B cell (primary cell): ENCODE results near the gene PPP2R5C. TPM values are rescaled to one million over a fixed set of nuclear protein-coding genes. Genes with fewer than 3 reads are reported as not detected.

Source experiments
- ATAC-seq: fragments of 200-7000 bp; cut with Tn5 transposase; one replicate; pipeline ENCODE4 v1.10.0; 2021; ENCODE audit warnings: low read depth, mild to moderate bottlenecking, moderate number of reproducible peaks, moderate library complexity
- CTCF ChIA-PET: fragments of 350-600 bp; sonication (Branson Sonifier 250); formaldehyde crosslinking; loops from one replicate; lab custom pipeline; 2021; ENCODE audit warnings: antibody characterized with exemption, inconsistent platforms; lab: Charles Lee
- POLR2A ChIA-PET: fragments of 350-600 bp; sonication (Branson Sonifier 250); formaldehyde crosslinking; loops from one replicate; lab custom pipeline; 2021; ENCODE audit warnings: antibody characterized with exemption; lab: Charles Lee
- DNase-seq: peaks from one replicate; pipeline ENCODE4 v3.0.0; 2013
- H2AFZ ChIP-seq: 2 replicates; pipeline ENCODE4 v1.6.1; 2012; ENCODE audit warnings: mild to moderate bottlenecking, low read depth, low read length; ENCODE audit not compliant: insufficient read depth, poor library complexity, severe bottlenecking
- H3K27ac ChIP-seq, 2 donors: 1 replicate in 1 of 2; 2 replicates in 1 of 2; pipeline ENCODE4 v1.5.1; 2012 to 2013; ENCODE audit warnings: low read length in 2 of 2, mild to moderate bottlenecking in 2 of 2, moderate library complexity in 1 of 2
- H3K27me3 ChIP-seq, 4 experiments: fragments of 200-600 bp in 1 of 4; sonication (generic) in 1 of 4; replicated peaks in 1 of 4; 1 replicate in 2 of 4; 2 replicates in 2 of 4; pipeline versions ENCODE4 v1.6.1 to v1.7.0; 2013 to 2016; ENCODE audit warnings: low read length in 3 of 4, mild to moderate bottlenecking in 2 of 4, mixed read lengths in 1 of 4, moderate library complexity in 1 of 4; ENCODE audit not compliant: insufficient read depth in 4 of 4, control insufficient read depth in 3 of 4; ENCODE audit errors: control extremely low read depth in 1 of 4
- H3K36me3 ChIP-seq, 2 experiments: replicated peaks in 1 of 2; 1 replicate in 1 of 2; 2 replicates in 1 of 2; pipeline versions ENCODE4 v1.6.1 to v1.7.1; 2013; ENCODE audit warnings: low read length in 1 of 2; ENCODE audit not compliant: insufficient read depth in 2 of 2, control insufficient read depth in 1 of 2; ENCODE audit errors: control extremely low read depth in 1 of 2, extremely low read depth in 1 of 2
- H3K4me1 ChIP-seq, 2 donors: fragments of 200-600 bp in 1 of 2; sonication (generic) in 1 of 2; 1 replicate in 1 of 2; 2 replicates in 1 of 2; pipeline versions ENCODE4 v1.5.1 to v1.6.1; 2013 to 2017; ENCODE audit warnings: low read length in 2 of 2; ENCODE audit not compliant: control insufficient read depth in 2 of 2, insufficient read depth in 2 of 2
- H3K4me2 ChIP-seq: replicated peaks from 2 replicates; pipeline ENCODE3; 2012; ENCODE audit warnings: mild to moderate bottlenecking, low read depth, low read length; ENCODE audit not compliant: poor library complexity, severe bottlenecking
- H3K4me3 ChIP-seq, 5 experiments: fragments of 200-600 bp in 1 of 5; sonication (generic) in 1 of 5; 1 replicate in 3 of 5; 2 replicates in 2 of 5; pipeline versions ENCODE4 v1.5.1 to v1.7.0; 2011 to 2016; ENCODE audit warnings: low read length in 4 of 5, mild to moderate bottlenecking in 4 of 5, low read depth in 2 of 5, control low read depth in 1 of 5, moderate library complexity in 1 of 5; ENCODE audit not compliant: insufficient read depth in 1 of 5; ENCODE audit errors: control extremely low read depth in 1 of 5, extremely low read depth in 1 of 5
- H3K79me2 ChIP-seq: fragments of 200-600 bp; sonication (generic); one replicate; pipeline ENCODE4 v1.6.0; 2016; ENCODE audit warnings: low read length; ENCODE audit not compliant: control insufficient read depth, insufficient read depth
- H3K9ac ChIP-seq: fragments of 200-600 bp; sonication (generic); 2 replicates; pipeline ENCODE4 v1.6.1; 2017; ENCODE audit warnings: mild to moderate bottlenecking, low read length, moderate library complexity
- H3K9me3 ChIP-seq, 3 donors: one replicate each; pipeline versions ENCODE4 v1.6.1 to v1.7.1; 2013; ENCODE audit warnings: low read length in 2 of 3; ENCODE audit not compliant: control insufficient read depth in 2 of 3, insufficient read depth in 1 of 3; ENCODE audit errors: control extremely low read depth in 1 of 3
- H4K20me1 ChIP-seq: 2 replicates; pipeline ENCODE4 v1.6.0; 2012; ENCODE audit warnings: mild to moderate bottlenecking, low read length; ENCODE audit not compliant: insufficient read depth, control insufficient read depth, poor library complexity, severe bottlenecking
- H3K27ac Mint-ChIP-seq: one replicate; pipeline ENCODE4 v1.8.0; 2021; ENCODE audit warnings: mixed read lengths
- H3K27me3 Mint-ChIP-seq: one replicate; pipeline ENCODE4 v1.8.0; 2021; ENCODE audit warnings: mixed read lengths
- H3K4me1 Mint-ChIP-seq: one replicate; pipeline ENCODE4 v1.8.0; 2021; ENCODE audit warnings: mixed read lengths
- H3K4me3 Mint-ChIP-seq: one replicate; pipeline ENCODE4 v1.8.0; 2021; ENCODE audit warnings: mixed read lengths
- H3K9me3 Mint-ChIP-seq: one replicate; pipeline ENCODE4 v1.8.0; 2022; ENCODE audit warnings: mixed read lengths; ENCODE audit not compliant: insufficient read depth
- EZH2 ChIP-seq: IDR thresholded peaks from 2 replicates; pipeline ENCODE4 v1.6.1; 2012; ENCODE audit warnings: borderline replicate concordance, low read depth, mild to moderate bottlenecking, moderate library complexity, low read length; ENCODE audit not compliant: insufficient read depth, poor library complexity, severe bottlenecking
- WGBS: methylation state at CpG from one replicate; pipeline ENCODE4 v1.1.5; 2013; ENCODE audit warnings: missing lambda C conversion rate; ENCODE audit not compliant: insufficient coverage; 5-methylcytosine and 5-hydroxymethylcytosine counted together
- intact Hi-C: fragments of 100-400 bp; cut with micrococcal nuclease; formaldehyde crosslinking; loops from one replicate; pipeline ENCODE4 v1.10.0; 2022
- polyA plus RNA-seq: library from polyadenylated mRNA; depleted of rRNA; stranded (reverse); fragments of >200 nt; gene quantifications from 2 replicates; pipeline ENCODE4 v1.2.3, GENCODE V29; 2012
- total RNA-seq, 2 donors: library from RNA; stranded (reverse); fragments of 120-200 nt in 1 of 2; gene quantifications; 1 replicate in 1 of 2; 2 replicates in 1 of 2; pipeline versions ENCODE4 v1.2.3 to v1.2.4, GENCODE V29; 2013 to 2022
- TF ChIP-seq, protein P1 (sequence below): fragments of 200-600 bp; IDR thresholded peaks from one replicate; pipeline ENCODE4 v1.8.0; 2022; ENCODE audit warnings: antibody characterized with exemption, mild to moderate bottlenecking

PPP2R5C gene
- total and polyA plus RNA-seq, 2 donors (not counting 1 experiment from before 2014, with no cell fraction given) = 91.7 to 330 TPM

DNA sequence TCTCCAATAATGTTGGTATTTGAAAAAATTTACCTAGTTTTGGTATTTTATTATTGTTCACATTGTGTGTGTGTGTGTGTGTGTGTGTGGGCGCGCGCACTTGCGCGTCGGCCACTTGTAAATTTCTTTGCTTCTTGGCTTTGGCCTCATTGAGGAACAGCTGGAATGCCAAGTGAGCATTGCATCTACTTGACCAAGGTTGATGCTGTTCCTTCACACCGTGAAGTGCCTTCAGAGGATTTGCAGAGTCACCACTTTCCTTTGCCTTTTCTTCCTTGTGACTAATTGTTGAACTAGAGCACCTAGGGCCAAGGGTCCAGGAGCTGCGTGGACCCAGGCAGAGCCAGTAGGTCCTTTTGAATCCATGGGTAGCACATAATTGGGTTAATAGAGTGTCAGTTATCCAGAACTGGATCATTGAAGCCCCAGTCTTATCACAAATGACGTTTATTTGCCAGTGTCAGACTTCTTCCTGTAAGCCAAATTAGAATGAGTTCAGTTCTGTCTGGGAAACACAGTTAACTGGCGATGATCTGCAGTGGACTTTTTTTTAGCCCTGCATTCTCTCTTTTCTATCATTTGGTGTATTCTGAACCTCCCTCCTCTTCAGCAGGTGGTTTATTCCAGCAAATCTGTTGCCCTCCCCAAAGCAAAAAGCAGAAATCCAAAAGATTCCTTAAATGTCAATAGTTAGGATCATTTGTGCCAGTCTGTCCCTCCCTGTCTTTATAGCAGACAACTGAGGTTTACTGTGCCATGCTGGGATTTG is 2.6 kb downstream of the PPP2R5C start:
- no peak overlapping the region for H3K9ac ChIP-seq

More for the DNA sequence above, 2.6 kb downstream of the PPP2R5C start:
- Histone ChIP-seq H3K4me2 (no peak overlapping the region), H3K27me3 (no peaks in the 10 kb centered on the region), H3K79me2 (peaks cover 4% of the 10 kb centered on the region), H3K4me3 (no peak overlapping the region), H3K27ac (no peak overlapping the region), H3K9me3 (no peaks in the 10 kb centered on the region), H4K20me1 (peaks cover 5% of the 10 kb centered on the region), H3K4me1 (peaks cover 11 to 12% of the 10 kb centered on the region in 2 donors), H3K36me3 (peaks cover 0 to 10% of the 10 kb centered on the region in 2 experiments), H2AFZ (no peak overlapping the region)
- ATAC-seq (no peak), DNase-seq (no peak)
- TF ChIP-seq, protein P1, sequence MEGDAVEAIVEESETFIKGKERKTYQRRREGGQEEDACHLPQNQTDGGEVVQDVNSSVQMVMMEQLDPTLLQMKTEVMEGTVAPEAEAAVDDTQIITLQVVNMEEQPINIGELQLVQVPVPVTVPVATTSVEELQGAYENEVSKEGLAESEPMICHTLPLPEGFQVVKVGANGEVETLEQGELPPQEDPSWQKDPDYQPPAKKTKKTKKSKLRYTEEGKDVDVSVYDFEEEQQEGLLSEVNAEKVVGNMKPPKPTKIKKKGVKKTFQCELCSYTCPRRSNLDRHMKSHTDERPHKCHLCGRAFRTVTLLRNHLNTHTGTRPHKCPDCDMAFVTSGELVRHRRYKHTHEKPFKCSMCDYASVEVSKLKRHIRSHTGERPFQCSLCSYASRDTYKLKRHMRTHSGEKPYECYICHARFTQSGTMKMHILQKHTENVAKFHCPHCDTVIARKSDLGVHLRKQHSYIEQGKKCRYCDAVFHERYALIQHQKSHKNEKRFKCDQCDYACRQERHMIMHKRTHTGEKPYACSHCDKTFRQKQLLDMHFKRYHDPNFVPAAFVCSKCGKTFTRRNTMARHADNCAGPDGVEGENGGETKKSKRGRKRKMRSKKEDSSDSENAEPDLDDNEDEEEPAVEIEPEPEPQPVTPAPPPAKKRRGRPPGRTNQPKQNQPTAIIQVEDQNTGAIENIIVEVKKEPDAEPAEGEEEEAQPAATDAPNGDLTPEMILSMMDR = no peak
- TF ChIP-seq EZH2 = no peak
- POLR2A ChIA-PET = interaction anchor here (0.7 to 1.5 kb wide), 2 partner anchors 58 to 129 kb away, joined by 3 to 4 read pairs; no protein-coding TSS in a partner anchor
- Mint-ChIP-seq H3K9me3 (no peaks in the 10 kb centered on the region), H3K4me3 (peak overlapping the region; percentile 49), H3K27ac (no peak overlapping the region), H3K27me3 (no peaks in the 10 kb centered on the region), H3K4me1 (peaks cover 14% of the 10 kb centered on the region)
- 93% methylated on average over 9 of the region's 10 CpGs for WGBS
- CTCF ChIA-PET = interaction anchor here (2.1 to 15.9 kb wide), 2 partner anchors 79 to 197 kb away, joined by 6 to 190 read pairs; no protein-coding TSS in a partner anchor
- intact Hi-C loops = loop anchor here (2.0 kb wide), 1 partner anchor 47 kb away; no protein-coding TSS in a partner anchor
